Astrocyte of the cerebellum (primary cell): ENCODE measurements around the gene URI1.
A peak's percentile ranks its signal among the peaks of the same experiment; 100 is the strongest.
"Not testable (repeated sequence)": the region's sequence is repeated elsewhere in the genome, so short reads cannot be mapped to it uniquely, and the experiment has no call there.

Source experiments
- DNase-seq: peaks from one replicate; pipeline ENCODE4 v3.0.0-alpha.2; 2011; ENCODE audit warnings: low read depth
- H3K4me3 ChIP-seq: 2 replicates; pipeline ENCODE4 v1.5.1; 2011; ENCODE audit warnings: mild to moderate bottlenecking, low read depth, low read length, moderate library complexity
- in situ Hi-C: cut with HindIII; loops from 2 replicates; pipeline ENCODE4 v1.10.0; 2017; ENCODE audit warnings: low sequenced_read_pairs
- TF ChIP-seq, protein P1 (sequence below): IDR thresholded peaks from 2 replicates; pipeline ENCODE4 v1.5.1; 2012; ENCODE audit warnings: low read length, low read depth, moderate library complexity, mild to moderate bottlenecking; ENCODE audit errors: missing control alignments

The URI1 gene

DNA sequence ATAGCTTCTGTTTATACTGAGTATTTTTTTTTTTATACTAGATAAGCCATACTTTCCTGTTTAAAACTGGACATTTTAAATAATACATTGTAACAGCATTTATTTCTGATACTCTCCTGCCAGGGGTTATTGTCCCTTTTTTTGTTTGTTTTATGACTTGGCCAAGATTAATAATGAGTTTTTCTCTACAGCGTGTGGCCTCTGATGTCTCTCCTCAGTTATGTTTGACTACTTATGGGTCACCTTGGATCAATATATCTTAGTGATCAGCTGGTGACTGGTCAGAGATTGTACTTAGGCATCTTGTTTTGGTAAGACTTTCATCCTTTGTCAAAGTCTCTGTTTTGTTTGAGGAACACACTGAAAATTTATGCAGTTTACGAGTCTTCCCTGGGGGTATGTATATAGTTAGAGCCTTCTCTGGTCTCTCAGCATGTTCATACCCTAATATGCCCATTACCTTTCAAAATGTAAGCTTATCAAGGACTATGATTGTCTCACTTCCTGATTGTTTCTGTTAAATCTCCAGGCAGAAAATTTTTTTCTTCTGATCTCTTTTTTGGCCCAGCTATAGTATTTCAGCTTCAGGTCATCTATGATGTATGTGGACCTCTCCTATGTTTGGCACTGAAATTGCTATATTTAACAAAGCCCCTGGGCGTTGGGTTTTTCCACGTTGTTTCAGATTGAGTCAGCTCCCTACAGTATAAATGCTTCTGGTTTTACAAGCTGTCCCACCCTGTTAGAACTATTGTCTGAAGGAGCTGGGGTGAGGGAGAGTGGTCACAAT is 87.9 kb downstream of the URI1 start:
- in situ Hi-C loops: no loop called here
- DNase-seq: peak; percentile 57
- H3K4me3 ChIP-seq: no peak overlapping the region
- TF ChIP-seq, protein P1, sequence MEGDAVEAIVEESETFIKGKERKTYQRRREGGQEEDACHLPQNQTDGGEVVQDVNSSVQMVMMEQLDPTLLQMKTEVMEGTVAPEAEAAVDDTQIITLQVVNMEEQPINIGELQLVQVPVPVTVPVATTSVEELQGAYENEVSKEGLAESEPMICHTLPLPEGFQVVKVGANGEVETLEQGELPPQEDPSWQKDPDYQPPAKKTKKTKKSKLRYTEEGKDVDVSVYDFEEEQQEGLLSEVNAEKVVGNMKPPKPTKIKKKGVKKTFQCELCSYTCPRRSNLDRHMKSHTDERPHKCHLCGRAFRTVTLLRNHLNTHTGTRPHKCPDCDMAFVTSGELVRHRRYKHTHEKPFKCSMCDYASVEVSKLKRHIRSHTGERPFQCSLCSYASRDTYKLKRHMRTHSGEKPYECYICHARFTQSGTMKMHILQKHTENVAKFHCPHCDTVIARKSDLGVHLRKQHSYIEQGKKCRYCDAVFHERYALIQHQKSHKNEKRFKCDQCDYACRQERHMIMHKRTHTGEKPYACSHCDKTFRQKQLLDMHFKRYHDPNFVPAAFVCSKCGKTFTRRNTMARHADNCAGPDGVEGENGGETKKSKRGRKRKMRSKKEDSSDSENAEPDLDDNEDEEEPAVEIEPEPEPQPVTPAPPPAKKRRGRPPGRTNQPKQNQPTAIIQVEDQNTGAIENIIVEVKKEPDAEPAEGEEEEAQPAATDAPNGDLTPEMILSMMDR: no peak

DNA sequence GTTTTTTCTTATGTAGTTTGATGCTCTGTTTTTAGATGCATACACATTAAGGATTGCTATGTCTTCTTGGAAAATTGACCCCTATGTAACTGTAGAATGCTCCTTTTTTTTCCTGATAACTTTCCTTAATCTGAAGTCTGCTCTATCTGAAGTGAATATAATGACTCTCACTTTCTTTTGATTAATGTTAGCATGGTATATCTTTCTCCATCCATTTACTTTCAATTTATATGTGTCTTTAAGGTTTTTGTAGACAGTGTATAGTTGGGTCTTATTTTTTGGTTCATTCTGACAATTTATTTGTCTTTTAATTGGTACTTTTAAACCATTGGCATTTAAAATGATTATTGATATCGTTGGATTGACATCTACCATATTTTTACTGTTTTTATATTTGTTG is 92.3 kb downstream of the URI1 start:
- in situ Hi-C loops: no loop called here

DNA sequence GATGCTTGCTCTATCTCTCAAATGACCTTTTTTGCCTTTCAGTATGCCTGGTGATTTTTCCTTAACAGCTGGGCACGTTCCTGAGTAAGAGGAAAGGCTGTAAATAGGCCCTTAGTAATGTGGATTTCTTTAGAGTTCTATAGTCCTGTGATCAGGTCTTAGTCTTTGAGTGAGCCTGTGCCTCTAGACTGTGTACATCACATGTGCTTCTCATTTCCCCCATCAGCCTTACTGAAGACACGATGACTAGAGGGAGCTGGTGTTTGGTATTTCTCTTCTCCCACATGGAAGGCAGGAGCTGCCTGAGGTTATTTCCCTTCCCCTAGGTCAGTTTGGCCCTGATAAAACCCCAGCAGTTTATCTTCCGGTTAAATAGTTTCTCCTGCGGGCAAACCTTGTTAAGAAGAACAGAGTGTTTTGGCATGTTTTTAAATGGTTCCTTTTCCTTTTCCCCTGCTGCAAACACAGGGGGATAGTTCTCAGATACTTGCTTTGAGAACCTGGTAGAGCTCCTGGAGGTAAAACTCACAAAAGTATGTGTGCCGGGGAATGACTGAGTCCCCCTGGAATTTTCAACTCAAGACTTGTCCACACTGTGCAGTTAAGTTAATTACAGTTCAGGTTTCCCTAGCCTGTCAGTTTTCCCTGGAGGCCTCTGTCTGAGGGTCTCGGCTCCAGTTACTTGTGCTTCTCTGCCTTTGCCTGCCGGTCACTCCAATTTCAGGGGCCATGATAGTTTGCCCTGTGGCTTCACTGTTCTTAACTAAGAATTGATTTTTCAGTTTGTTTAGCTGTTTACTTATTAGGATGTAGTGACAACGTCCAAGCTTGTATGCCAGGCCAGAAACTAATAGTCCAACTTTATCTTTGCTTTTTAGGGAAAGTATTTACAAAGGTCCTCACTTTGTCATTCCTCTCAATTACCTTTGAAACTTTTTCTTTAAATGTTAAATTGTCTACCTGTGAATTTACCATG is 94.4 kb downstream of the URI1 start:
- in situ Hi-C loops: no loop called here
- TF ChIP-seq, protein P1: no peak
- DNase-seq: no peak
- H3K4me3 ChIP-seq: no peak overlapping the region

More for the DNA sequence above, 92.3 kb downstream of the URI1 start:
- DNase-seq: no peak
- H3K4me3 ChIP-seq: no peak overlapping the region
- TF ChIP-seq, protein P1: no peak

DNA sequence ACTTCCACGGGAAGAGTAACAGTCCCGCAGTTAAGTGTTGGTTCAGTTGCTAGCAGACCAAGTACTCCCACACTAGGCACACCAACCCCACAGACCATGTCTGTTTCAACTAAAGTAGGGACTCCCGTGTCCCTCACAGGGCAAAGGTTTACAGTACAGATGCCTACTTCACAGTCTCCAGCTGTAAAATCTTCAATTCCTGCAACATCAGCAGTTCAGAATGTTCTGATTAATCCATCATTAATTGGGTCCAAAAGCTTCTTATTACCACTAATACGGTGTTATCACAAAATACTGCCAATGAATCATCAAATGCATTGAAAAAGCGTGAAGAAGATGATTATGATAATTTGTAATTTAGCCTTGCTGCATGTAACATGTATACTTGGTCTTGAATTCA is 95.8 kb downstream of the URI1 start:
- H3K4me3 ChIP-seq: no peak overlapping the region
- TF ChIP-seq, protein P1: no peak
- in situ Hi-C loops: no loop called here
- no peak for DNase-seq

DNA sequence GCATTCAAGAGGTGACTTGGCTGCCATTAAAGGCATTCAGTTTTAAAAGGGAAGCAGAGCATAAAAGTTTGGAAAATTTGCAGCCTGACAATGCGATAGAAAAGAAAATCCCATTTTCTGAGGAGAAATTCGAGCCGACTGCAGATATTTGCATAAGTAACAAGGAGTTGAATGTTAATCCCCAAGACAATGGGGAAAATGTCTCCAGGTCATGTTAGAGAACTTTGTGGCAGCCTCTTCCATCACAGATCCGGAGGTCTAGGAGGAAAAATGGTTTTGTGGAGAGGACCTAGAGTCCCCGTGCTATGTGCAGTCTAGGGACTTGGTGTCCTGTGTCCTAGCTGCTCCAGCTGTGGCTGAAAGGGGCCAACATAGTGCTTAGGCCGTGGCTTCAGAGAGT is 99.9 kb downstream of the URI1 start:
- DNase-seq, H3K4me3 ChIP-seq, in situ Hi-C loops: not testable (repeated sequence)

DNA sequence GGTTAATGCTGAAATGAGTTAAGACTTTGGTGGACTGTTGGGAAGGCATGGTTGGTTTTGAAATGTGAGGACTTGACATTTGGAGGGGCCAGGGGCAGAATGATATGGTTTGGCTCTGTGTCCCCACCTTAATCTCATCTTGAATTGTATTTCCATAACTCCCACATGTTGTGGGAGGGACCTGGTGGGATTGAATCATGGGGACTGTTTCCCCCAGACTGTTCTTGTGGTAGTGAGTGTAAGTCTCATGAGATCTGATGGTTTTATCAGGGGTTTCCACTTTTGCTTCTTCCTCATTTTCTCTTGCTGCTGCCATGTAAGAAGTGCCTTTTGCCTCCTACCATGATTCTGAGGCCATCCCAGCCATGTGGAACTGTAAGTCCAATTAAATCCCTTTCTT is 101.0 kb downstream of the URI1 start:
- H3K4me3 ChIP-seq, in situ Hi-C loops, DNase-seq: not testable (repeated sequence)

DNA sequence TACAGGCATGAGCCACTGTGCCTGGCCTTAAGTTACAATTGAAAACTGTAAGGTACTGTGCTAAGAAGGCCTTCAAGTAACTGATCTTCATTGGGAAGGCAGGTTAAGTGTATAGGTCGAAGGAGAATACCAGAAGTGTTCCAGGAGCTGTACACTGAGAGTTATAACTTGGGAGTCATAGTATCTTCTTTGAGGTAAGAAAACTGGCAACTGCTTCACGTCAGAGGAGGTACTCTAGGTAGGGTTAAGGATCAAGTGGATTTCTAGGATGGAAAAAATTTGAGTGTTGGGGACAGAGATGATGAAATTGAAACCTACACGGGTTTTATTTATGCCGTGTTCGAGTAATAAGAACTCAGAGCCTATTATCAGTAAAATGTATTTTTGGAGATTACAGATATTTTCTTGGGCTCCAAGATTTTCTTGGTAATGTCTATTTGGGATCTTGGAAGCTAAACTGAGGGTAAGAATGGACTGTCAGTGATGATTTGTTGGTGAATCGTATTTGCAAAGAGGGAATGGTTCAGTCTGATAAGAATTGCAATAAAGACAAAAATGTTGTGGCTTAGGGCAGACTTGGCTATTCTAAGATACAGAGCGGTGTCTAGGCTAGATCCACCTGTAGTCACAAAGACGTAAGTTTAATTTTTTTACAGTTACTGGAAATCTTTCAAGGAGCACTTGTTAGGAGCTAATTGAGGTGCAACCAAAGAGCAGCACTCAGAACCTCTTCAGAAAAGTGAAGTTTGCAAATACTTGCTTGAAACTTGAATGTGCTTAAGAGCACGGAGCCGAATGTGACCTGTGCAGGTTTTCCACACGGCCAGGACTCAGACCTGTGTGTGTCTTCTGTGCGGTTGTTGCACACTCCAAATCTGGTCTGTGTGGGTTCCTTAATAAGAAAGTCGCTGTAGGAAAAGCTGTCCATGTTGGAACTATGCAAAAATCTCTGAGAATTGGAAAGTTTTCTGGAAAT is 102.5 kb downstream of the URI1 start:
- in situ Hi-C loops: no loop called here
- H3K4me3 ChIP-seq: no peak overlapping the region
- DNase-seq: no peak
- TF ChIP-seq, protein P1: no peak
